SK-N-SH (cell line): Measurements from ENCODE around the gene SHROOM2. TPM values are rescaled to one million over a fixed set of nuclear protein-coding genes. Genes with fewer than 3 reads are reported as not detected.
"Not testable (repeated sequence)": the region's sequence is repeated elsewhere in the genome, so short reads cannot be mapped to it uniquely, and the experiment has no call there.

Source experiments
- CTCF ChIA-PET: fragments of 300-600, 350-600 bp; formaldehyde crosslinking; extraction: SDS; loops from one replicate; lab custom pipeline; 2021; lab: Yijun Ruan, JAX
- POLR2A ChIA-PET: fragments of 350-600 bp; sonication (Branson Sonifier 250); formaldehyde crosslinking; extraction: SDS; loops from one replicate; lab custom pipeline; 2020; ENCODE audit warnings: antibody characterized with exemption, inconsistent platforms; lab: Yijun Ruan, JAX
- DNase-seq: peaks from one replicate; pipeline ENCODE4 v3.0.0; 2012
- H2AFZ ChIP-seq: fragments of 200-600 bp; sonication (generic); 2 replicates; pipeline ENCODE4 v1.8.1; 2016; ENCODE audit warnings: antibody characterized with exemption, mild to moderate bottlenecking, low read depth
- H3F3A ChIP-seq: fragments of 200-600 bp; sonication (generic); replicated peaks from 2 replicates; pipeline ENCODE3; 2016; ENCODE audit warnings: antibody characterized with exemption, mild to moderate bottlenecking; ENCODE audit not compliant: insufficient read depth
- H3K27ac ChIP-seq, 2 experiments: fragments of 200-500 bp in 1 of 2; fragments of 200-600 bp in 1 of 2; sonication (Bioruptor generic) in 1 of 2; sonication (generic), shearing (Covaris generic) in 1 of 2; 2 replicates each; pipeline versions ENCODE4 v1.5.1 to v1.6.1; 2014 to 2016; ENCODE audit warnings: low read depth in 2 of 2, inconsistent platforms in 1 of 2, low read length in 1 of 2, mild to moderate bottlenecking in 1 of 2, mixed read lengths in 1 of 2
- H3K27me3 ChIP-seq: fragments of 200-600 bp; sonication (generic), shearing (Covaris generic); 2 replicates; pipeline ENCODE4 v1.6.1; 2016; ENCODE audit warnings: mixed run types; ENCODE audit not compliant: insufficient read depth
- H3K36me3 ChIP-seq, 2 experiments: fragments of 200-500 bp in 1 of 2; fragments of 200-600 bp in 1 of 2; sonication (Bioruptor generic) in 1 of 2; sonication (generic) in 1 of 2; replicated peaks in 1 of 2; 2 replicates each; pipeline versions ENCODE3 to v1.5.1; 2014 to 2016; ENCODE audit warnings: low read length in 1 of 2, mild to moderate bottlenecking in 1 of 2; ENCODE audit not compliant: insufficient read depth in 2 of 2, control insufficient read depth in 1 of 2
- H3K4me1 ChIP-seq, 2 experiments: fragments of 200-500 bp in 1 of 2; fragments of 200-600 bp in 1 of 2; sonication (Bioruptor generic) in 1 of 2; sonication (generic), shearing (Covaris generic) in 1 of 2; 2 replicates each; pipeline versions ENCODE4 v1.5.1 to v1.6.1; 2014 to 2016; ENCODE audit warnings: low read depth in 1 of 2, low read length in 1 of 2, mixed run types in 1 of 2; ENCODE audit not compliant: insufficient read depth in 2 of 2, control insufficient read depth in 1 of 2
- H3K4me2 ChIP-seq: fragments of 200-600 bp; sonication (generic), shearing (Covaris generic); 2 replicates; pipeline ENCODE4 v1.6.1; 2017; ENCODE audit warnings: mixed run types
- H3K4me3 ChIP-seq, 2 experiments: fragments of 200-500 bp in 1 of 2; fragments of 200-600 bp in 1 of 2; sonication (Bioruptor generic) in 1 of 2; sonication (generic), shearing (Covaris generic) in 1 of 2; 2 replicates each; pipeline versions ENCODE4 v1.5.1 to v1.8.1; 2014 to 2016; ENCODE audit warnings: low read depth in 2 of 2, inconsistent platforms in 1 of 2, low read length in 1 of 2, mild to moderate bottlenecking in 1 of 2, mixed read lengths in 1 of 2, moderate library complexity in 1 of 2
- H3K79me2 ChIP-seq: fragments of 200-600 bp; sonication (generic); 2 replicates; pipeline ENCODE4 v1.8.1; 2017; ENCODE audit warnings: mild to moderate bottlenecking; ENCODE audit not compliant: insufficient read depth
- H3K9ac ChIP-seq: fragments of 200-600 bp; sonication (generic); 2 replicates; pipeline ENCODE4 v1.6.1; 2017; ENCODE audit warnings: mixed run types
- H3K9me2 ChIP-seq: fragments of 200-600 bp; sonication (generic); 2 replicates; pipeline ENCODE4 v1.6.1; 2017; ENCODE audit warnings: mixed run types
- H3K9me3 ChIP-seq: fragments of 200-600 bp; sonication (generic); 2 replicates; pipeline ENCODE4 v1.6.1; 2017; ENCODE audit warnings: mixed run types, mild to moderate bottlenecking, moderate library complexity
- H4K20me1 ChIP-seq: fragments of 200-600 bp; sonication (generic); 2 replicates; pipeline ENCODE4 v1.6.1; 2017; ENCODE audit warnings: mild to moderate bottlenecking, mixed run types; ENCODE audit not compliant: insufficient read depth
- CHD2 ChIP-seq: fragments of 150-350 bp; IDR thresholded peaks from 2 replicates; pipeline ENCODE4 v1.6.1; 2018; ENCODE audit warnings: low read length; ENCODE audit not compliant: partially characterized antibody
- FOSL2 ChIP-seq: IDR thresholded peaks from 2 replicates; pipeline ENCODE4 v1.4.0; 2012; ENCODE audit warnings: low read depth, mild to moderate bottlenecking, moderate library complexity, borderline replicate concordance
- GATA2 ChIP-seq: sonication (generic); formaldehyde crosslinking; IDR thresholded peaks from 2 replicates; pipeline ENCODE4 v1.5.0; 2020; ENCODE audit warnings: mild to moderate bottlenecking, missing genetic modification reagents
- JUND ChIP-seq: IDR thresholded peaks from 2 replicates; pipeline ENCODE4 v1.4.0; 2012
- RCOR1 ChIP-seq: fragments of 150-350 bp; IDR thresholded peaks from 2 replicates; pipeline ENCODE4 v1.6.1; 2017; ENCODE audit warnings: antibody characterized with exemption, low read length
- REST ChIP-seq: IDR thresholded peaks from 2 replicates; pipeline ENCODE4 v1.6.1; 2012; ENCODE audit warnings: mild to moderate bottlenecking, low read depth, low read length, moderate library complexity
- TEAD4 ChIP-seq: IDR thresholded peaks from 2 replicates; pipeline ENCODE4 v1.4.0; 2012; ENCODE audit warnings: mild to moderate bottlenecking, borderline replicate concordance; ENCODE audit not compliant: insufficient read depth
- WGBS: methylation state at CpG from one replicate; pipeline ENCODE4 v1.1.6; 2017; ENCODE audit warnings: low lambda C conversion rate; 5-methylcytosine and 5-hydroxymethylcytosine counted together
- polyA plus RNA-seq, 3 experiments: library from polyadenylated mRNA; depleted of rRNA; stranded (reverse); fragments of >200 nt; gene quantifications; 2 replicates each; pipeline ENCODE4 v1.2.3, GENCODE V29; 2012
- TF ChIP-seq, protein P1 (sequence below): IDR thresholded peaks from 2 replicates; pipeline ENCODE4; 2012
- TF ChIP-seq, protein P2 (sequence below): IDR thresholded peaks from 2 replicates; pipeline ENCODE4 v1.4.0; 2012; ENCODE audit warnings: low read depth

The SHROOM2 gene
- polyA plus RNA-seq, 1 of the 3 experiments (the other 2 are of a cell fraction) = not detected

DNA sequence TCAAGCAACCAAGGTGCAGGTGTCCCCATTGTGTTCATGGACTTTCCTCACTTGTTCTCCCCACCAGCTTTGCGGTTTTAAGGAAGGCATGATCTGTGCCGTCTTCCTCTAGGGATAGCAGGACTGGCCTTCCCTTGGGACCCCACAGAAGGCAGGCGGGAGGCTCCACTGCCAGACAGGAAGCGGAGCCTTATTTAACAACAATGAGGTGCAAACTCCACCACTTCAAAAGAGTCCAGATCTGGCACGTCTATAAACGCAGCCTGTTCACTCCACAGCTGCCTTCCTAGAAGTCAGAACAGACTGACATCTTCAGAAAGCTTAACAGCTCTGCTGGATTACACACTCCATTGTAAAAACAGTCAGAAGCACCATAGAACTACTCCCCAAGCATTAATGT lies 18.9 kb upstream of the SHROOM2 start:
- Histone ChIP-seq H3K27me3 (peaks cover 8% of the 10 kb centered on the region; the same call in 1 of the 2 replicates), H3K79me2 (no peaks in the 10 kb centered on the region), H3K36me3 (no peaks in the 10 kb centered on the region), H3K9me2 (no peaks in the 10 kb centered on the region), H3K27ac (no peak overlapping the region), H3K9ac (no peak overlapping the region), H2AFZ (no peak overlapping the region), H3K4me3 (no peak overlapping the region), H3K4me2 (no peak overlapping the region), H3K4me1 (no peaks in the 10 kb centered on the region), H3K9me3 (no peaks in the 10 kb centered on the region), H4K20me1 (no peaks in the 10 kb centered on the region), H3F3A (no peaks in the 10 kb centered on the region)
- TF ChIP-seq REST (no peak), TEAD4 (no peak), RCOR1 (no peak), CHD2 (no peak), GATA2 (CRISPR knock-in tag) (no peak), JUND (no peak), FOSL2 (no peak)
- TF ChIP-seq, protein P1, sequence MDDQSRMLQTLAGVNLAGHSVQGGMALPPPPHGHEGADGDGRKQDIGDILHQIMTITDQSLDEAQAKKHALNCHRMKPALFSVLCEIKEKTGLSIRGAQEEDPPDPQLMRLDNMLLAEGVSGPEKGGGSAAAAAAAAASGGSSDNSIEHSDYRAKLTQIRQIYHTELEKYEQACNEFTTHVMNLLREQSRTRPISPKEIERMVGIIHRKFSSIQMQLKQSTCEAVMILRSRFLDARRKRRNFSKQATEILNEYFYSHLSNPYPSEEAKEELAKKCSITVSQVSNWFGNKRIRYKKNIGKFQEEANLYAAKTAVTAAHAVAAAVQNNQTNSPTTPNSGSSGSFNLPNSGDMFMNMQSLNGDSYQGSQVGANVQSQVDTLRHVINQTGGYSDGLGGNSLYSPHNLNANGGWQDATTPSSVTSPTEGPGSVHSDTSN = no peak
- TF ChIP-seq, protein P2, sequence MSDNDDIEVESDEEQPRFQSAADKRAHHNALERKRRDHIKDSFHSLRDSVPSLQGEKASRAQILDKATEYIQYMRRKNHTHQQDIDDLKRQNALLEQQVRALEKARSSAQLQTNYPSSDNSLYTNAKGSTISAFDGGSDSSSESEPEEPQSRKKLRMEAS = no peak
- DNase-seq = no peak
- ChIA-PET CTCF (no interaction called here), POLR2A (no interaction called here)
- WGBS = 36% methylated on average over 6 of the region's 6 CpGs

- H4K20me1 ChIP-seq, H3K9me3 ChIP-seq, H3K79me2 ChIP-seq, H3K27me3 ChIP-seq, POLR2A ChIA-PET, H3K27ac ChIP-seq, H3K9ac ChIP-seq, H3K4me3 ChIP-seq, DNase-seq, CTCF ChIA-PET, H3K9me2 ChIP-seq, H3K4me2 ChIP-seq, H3K4me1 ChIP-seq, H3F3A ChIP-seq, H2AFZ ChIP-seq, H3K36me3 ChIP-seq: not testable (repeated sequence)
- WGBS = 19% methylated on average over 4 of the region's 5 CpGs
These were observed 17.8 kb upstream of the SHROOM2 start for GRCh38 chrX:9768321-9768839.
